HG02798 (cell line): Measurements from ENCODE around the gene PAQR5.

Experiments used
- ATAC-seq: cut with Tn5 transposase; IDR thresholded peaks from one replicate; pipeline ENCODE4 v1.9.1; 2021; ENCODE audit warnings: mild to moderate bottlenecking; ENCODE audit not compliant: unreplicated experiment, poor library complexity

Gene PAQR5

DNA sequence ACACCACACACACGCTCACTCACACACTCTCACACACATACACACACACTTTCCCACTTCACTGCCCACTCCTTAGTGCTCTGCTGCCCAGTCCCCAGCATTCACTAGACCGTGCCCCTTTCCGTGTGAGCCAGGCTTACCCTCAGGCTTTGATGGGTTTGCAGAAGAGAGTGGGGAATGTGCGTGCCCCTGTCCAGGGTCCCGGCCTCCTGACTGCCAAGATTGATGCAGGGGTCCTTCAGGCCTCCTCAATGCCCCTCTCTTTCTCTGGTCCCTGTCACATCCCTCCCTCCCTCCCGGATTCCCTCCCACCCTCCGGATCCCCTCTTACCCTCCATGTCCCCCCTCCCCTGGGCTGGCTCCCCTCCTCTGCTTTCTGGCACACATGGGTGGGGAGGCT is 87.6 kb downstream of the PAQR5 start:
- no peak for ATAC-seq

DNA sequence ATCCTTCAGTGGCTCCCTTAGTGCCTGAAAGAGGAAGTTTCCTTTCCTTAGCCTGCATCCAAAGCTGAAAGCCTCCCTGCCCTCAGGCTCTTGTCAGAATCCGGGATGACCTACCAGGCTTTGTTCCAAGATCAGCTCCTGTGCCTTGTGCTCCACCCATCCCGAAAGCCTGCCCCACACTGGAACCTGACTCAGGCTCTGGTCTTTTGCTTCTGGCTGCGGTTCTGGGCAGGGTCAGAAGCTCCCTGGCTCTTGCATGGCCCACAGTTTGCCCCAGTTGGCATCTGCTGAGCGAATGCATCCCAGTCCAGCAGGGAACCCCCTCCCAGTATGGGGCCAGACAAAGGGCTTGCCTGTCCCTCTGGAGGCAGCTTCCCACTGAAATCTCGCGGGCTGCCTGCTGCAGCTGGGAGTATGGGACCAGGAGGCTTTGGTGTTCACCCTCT is 89.6 kb downstream of the PAQR5 start:
- ATAC-seq: no peak

DNA sequence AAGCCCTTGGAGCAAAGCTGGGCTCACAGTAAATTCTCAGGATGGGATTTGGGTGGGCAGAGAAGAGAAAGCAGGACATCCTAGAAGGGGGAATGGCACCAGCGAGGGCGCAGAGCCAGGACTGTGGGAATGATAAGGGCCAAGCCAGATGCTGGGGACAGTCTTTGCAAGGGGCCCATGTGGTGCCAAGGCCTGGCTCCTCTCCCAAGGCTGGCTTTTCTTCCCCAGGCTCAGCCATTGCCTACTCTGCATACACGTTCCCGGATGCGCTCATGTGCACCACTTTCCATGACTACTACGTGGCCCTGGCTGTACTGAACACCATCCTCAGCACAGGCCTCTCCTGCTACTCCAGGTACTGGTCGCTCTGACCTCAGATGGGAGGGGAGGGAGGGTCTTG is 90.7 kb downstream of the PAQR5 start:
- ATAC-seq: no peak

DNA sequence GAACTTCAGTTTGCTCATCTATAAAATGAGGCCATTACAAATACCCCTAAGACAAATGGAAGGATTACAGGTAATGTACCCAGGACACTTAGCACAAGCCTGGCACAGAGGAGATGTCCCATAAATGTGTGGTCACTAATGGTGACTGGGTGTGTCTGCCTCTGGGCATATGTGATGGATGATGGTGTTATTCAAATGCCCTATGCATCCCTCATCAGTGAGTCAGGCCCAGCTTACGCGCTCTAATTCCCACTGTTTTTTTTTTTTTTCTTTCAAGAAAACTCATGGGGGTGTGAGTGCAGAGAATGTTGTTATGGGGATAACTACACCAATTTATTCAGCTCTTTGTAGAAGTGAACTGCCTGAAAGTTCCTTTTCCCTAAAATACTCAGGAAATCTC is 91.9 kb downstream of the PAQR5 start:
- no peak for ATAC-seq

DNA sequence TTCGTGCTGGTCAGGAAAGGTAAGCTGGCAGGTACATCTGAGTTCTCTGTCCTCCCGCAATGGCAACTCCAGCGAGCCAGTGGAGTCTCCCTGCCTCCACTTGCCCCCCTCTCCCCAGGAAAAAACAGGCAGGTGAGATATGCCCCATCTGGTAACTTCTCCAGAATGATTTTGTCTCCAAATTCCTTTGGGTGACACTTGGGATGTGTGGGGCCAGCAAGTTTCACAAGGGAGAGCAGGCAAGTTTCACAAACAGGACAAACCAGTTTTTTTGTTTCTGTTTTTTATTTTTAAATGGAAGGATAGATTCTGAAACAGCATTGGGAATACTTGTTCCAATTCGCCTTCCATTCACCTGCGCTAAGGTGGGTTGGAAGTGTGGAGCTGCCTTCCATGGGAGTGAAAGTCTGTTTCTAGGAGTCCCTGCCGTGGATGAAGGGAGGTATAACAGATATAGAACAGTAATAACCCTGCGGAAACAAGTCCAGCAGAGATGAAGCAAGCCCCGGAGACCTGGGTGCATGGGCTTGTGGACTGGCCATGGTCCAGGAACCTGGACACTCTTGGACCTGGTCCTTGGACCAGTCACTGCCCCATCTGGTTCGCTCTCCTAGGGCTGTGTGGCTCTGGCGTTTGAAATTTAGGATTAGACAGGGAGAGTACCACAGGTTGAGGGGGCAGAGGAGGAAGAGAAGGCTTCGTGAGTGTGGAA is 92.5 kb downstream of the PAQR5 start:
- ATAC-seq: no peak

DNA sequence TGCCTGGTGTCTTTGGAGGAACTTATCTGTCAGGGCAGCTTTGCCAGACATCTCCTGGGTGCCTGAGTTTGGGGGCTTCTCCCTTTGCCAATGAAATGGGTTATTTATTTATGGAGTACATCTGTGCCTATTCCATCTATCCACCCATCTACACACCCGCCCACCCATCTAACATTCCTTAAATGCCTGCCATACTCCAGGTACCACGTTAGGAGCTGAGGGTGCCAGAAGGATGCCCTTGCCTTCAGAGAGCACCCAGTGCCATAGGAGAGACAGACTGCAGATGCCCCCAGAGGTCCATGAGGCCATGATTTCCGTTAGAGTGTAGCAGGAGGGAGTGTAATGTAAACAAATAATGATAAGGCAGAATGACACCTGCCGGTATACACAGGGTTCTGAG is 93.6 kb downstream of the PAQR5 start:
- ATAC-seq: no peak

DNA sequence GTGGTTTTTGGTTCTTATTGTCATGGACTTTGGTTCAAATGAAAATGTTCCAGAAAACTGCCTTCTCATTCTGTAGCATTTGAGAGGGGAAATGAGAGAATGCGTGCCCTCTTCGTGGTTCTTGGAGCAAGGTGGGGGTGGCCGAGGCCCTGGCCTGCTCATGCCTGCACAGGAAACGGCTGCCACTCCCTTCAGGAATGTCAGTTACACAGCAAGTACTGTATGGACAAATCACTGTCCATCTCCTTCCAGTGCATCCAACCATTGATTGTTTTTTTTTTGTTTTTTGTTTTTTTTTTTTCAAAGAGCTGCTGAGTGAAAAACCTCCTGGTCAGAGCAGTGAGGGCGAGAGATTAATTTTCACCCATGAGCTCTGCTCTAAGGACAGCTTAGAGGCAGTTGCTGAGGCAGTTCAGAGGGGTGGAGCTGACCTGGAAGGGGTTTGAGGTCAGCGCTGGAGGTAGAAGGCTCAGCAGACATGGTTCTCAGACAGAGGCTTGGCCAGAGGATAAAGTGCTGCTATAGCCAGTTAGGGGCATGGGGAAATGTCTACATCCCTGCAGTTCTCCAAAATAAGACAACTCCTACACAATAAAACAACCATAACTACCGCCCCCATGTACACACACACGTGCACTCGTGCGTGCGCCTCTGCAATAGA is 95.2 kb downstream of the PAQR5 start:
- ATAC-seq: no peak

DNA sequence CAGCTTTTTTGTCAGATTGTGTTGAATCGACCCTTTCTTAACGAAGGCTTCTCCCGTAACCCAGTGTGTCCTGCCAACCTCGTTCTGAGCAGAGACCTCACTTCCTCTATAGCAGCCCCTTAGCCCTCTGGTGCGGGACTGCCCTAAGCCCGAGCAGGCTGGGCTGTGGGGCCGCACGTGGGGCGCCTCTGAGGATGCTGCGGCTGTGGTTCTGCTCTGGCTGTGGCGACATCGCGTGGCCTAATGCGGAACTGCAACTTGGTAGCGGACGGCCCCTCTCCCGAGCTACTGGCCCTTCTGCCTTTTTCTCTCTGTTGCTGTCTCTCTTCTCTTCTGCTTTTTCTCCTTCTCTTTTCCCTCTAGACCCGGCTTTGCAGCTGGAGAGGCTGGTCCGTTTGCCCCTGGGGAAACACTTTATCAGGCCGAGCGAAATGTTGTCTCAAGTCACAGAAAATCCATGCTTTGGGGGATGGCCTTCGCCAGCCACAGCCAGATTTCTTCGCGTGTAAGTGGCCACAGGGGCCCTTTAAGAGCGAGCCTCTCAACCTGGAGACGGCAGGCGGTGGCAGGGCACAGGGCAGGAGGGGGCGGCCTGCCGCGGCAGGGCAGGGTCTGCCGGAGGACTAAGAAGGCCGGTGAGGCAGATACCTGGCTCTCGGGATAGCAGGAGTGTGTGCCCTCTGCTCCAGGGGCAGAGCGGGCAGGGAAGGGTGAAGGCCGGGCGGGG is 96.0 kb downstream of the PAQR5 start:
- peak; percentile 67 for ATAC-seq

DNA sequence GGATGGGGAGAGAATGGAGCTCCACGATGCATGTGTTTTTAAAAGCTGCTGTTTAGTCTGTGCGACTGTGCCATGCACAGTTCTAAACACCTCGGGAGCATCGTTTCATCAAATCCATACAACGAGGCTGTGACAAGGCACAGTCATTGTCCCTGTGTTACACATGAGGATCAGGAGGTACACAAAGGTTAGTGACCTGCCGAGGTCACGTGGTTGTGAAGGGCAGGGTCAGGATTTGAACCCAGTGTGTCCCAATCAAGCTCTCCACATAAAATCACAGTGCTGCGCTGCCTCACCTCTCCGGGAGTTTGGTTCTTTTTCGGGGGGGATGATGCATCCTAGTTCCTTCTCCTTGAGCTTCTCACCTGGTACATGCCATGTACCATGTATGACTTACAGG is 96.7 kb downstream of the PAQR5 start:
- no peak for ATAC-seq

DNA sequence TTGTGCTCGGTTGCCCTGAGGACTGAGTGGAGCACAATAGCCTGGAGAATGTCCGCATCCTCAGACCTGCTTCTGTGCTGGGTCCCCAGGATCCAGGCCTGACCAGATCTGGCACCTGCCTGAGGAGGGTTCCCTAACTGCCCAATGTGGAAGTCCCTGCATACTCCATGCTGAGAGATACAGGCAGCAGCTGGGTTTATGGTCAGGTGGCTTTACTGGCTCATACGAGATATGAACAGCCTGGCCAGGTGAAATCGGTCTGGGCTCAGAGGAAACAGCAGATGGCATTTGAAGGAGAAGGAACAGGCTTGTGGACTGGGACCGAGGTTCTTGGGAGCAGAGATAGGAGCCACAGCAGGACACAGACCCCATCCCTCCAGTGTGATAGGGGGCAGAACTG is 97.3 kb downstream of the PAQR5 start:
- ATAC-seq: no peak

DNA sequence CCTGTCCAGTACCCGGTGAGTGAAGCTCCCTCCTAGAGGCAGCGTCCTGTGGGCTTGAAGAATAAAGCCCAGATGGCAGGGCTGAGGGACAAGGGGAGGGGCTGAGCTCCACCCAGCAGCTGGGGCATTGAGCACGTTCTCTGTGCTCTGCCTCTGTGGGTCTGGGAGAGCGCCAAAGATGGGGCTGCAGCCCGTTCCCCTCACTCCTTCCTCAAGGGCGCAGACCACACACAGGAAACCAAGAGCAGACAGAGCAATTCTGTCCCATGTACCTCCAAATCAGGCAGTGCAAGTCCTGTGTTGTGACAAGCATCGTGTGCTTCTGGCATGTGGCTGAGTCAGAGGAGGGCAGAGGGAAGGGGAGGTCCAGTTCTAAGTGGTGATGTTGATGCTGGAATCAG is 99.8 kb downstream of the PAQR5 start:
- no peak for ATAC-seq

DNA sequence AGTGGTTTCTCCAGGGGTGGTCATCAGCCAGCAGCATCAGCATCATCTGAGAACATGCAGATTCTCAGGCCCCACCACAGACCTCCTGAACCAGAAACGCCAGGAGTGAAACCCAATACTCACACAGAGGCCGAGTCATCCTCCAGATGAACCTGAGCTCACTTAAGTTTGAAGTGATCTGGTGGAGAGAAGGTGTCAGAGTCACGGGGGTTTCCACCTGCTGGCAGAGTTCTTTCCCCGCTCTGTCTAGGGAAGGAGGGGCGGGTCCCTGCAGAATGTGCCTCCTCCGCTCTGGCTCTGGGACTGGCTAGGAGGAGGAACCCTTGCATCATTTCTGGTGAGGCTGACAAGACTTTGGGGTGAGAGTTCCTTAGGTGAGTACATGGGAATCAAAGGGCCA is 102.1 kb downstream of the PAQR5 start:
- no peak for ATAC-seq

DNA sequence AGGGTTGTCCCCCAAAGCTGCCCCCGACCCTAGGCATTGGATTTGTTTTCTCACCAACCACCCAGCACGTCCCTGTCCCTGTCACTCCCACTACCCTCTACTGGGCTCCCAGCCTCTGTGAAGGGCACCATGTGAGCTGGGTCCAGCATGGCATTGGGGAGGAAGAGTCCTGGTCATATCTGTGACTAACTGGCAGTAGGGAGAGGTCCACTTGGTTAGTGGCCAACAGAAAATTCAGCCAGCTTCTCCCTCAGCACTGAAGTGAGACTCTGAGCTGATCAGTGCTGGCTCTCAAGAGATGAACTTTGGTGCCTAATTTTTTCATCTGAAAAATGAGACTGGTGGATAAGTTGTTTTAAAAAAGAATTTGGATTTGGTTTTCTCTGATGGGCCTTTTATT is 104.1 kb downstream of the PAQR5 start:
- ATAC-seq: no peak

DNA sequence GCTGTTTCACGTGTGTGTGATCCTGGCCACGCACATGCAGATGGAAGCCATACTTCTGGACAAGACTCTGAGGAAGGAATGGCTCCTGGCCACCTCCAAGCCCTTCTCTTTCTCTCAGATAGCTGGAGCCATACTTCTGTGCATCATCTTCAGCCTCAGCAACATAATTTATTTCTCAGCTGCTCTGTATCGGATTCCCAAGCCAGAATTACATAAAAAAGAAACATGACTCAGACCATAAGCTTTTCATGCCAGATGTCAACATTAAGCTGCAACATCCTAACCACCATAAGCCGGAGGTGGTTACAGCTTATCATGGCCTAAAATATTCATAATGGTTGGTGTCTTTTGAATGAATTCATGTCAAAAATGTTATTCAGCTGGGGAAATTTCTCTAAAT is 104.9 kb downstream of the PAQR5 start:
- no peak for ATAC-seq

DNA sequence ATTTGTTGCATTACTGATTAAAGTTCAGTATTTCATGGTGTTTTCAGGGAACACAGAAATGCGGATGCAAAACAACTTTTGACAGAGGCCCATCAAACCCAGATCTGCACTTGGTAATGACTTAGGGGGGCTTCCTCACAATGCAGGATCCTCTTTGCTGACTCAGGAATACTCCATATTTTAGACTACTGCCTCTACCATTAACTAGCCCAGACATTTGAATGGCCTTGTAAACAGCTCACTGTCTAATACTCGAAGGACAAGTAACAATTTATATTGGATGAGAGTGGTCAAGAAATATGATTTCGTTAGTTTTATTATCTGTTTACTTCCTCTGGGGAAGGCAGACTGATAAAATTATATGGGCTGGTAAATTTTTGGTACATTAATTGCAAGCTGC is 106.4 kb downstream of the PAQR5 start:
- ATAC-seq: no peak

DNA sequence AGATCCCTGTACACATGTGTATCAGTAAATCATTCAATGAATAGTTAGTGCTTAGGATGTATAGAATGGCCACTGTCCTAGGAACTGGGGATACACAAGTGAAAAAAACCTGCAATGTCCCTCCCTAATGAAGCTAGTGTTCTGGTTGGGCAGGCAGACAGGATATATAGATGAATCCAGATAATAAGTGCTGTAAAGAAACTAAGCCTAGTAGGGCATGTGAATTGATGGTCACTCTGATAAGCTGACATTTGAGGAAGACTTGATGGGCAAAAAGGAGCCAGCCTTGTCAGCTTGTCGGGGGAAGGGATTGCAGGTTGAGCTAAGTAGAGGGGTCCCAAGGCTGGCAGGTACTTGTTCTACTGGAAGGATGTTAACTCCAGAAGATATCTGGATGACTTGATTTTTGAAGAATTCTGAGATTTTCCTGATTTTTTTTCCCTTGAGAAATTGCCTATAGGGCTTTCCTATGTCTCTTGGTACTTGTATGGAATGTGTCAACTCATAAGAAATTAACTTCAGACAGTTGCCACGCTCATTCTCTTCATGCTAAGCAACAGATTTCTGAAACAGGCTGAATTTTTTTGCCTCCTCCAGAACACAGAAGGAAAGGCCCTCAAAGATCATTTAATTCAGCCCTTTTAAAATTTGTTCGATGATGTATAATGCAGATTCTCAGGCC is 109.1 kb downstream of the PAQR5 start:
- ATAC-seq: no peak

DNA sequence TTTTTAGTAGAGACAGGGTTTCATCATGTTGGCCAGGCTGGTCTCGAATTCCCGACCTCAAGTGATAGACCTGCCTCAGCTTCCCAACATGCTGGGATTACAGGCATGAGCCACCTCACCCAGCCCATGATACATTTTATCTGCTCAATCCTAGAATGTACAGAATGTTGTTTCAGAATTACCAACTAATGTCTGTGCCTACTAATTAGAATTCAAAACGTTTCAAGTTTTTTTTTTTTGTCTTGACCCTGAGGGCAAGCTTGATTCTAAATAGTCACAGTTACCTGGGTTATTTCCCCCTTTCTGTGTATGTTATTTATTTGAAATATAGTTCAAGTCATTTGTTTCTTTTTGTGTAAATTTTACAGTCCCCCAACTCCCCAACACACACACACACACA is 110.1 kb downstream of the PAQR5 start:
- no peak for ATAC-seq

DNA sequence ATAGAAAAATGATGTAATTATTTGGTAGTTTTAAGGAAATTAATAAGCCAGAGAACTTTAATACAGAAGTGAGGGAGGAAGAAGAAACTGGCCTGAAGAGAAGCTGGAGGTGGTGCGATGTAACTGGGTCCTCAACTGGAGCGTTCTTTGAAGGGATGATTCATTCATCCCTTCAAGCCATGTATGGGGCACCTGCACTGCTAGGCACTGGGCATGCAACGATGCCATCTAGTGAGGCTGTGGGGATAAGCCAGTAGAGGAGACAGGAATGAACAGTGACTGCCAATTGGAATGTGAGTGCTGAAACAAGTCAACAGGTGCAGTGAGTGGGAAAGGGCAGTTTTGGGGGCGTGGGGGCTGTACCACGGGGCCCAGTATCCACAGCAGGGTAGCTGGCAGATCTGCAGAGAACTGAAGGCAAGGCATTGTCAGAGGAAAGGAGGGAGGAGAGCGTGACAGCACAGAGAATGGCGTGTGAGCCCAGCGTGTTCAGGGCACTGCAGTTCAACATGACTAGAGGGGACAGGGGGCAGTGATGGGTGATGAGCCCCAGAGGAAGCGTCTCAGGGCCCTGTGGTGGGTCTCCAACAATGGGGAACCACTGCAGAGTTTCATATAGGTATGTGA is 111.6 kb downstream of the PAQR5 start:
- no peak for ATAC-seq

DNA sequence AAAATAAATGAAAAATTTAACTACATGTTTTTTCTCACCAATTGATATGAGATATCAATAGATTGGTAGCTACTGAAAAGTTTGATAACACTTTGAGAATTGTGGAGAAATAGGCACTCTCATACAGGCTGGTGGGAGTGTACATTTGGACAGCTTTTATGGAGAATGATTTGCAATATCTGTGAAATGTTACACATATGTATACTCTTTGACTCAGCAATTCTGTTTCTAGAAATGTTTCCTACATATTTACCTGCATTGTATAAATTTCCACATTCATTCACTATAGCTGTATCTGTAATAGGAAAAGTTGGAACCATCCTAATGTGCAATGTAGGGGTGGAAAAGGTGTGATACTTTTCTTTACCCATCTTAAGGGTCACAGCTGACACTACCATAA is 113.6 kb downstream of the PAQR5 start:
- ATAC-seq: no peak

DNA sequence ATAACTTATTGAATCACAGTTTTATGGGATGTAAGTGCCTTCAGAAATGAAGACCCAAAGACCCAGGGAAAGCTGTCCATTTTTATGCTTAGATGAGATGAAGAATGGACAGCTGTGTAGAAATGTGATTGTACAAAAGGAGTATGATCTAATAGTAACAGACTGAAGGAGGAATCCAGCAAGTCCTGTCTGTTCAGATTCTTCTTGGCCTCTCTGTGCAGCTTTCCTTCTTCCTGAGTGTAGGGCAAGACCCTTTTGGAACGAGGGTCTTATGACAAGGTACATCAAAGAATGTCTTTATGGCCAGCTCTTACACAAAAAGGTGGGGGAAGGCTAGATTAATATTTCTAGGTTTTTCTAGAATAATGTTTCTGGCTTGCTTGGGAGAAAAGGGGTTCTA is 114.0 kb downstream of the PAQR5 start:
- ATAC-seq: no peak
